ENCODE data around the gene BRPF3. TPM values are rescaled to one million over a fixed set of nuclear protein-coding genes. Genes with fewer than 3 reads are reported as not detected.

The BRPF3 gene
- 7.8 and 13.6 TPM in 2 replicates for total RNA-seq

GRCh38 chr6:36196113-36196879 is at the start of gene BRPF3:
BRPF3 (plus strand) TSS chr6:36196744; CDS start chr6:36200323, 3,579 bp downstream.

GRCh38 chr6:36269834-36270705 is 73.5 kb downstream of the BRPF3 start, which contains the start of gene PNPLA1:
PNPLA1 (plus strand) TSS chr6:36270060; CDS start chr6:36270460, 400 bp downstream.

Other genes with a start within 250 kb of the BRPF3 start
- not detected in 2 replicates for gene SLC26A8, start 172.1 kb upstream of the BRPF3 start, total RNA-seq
- gene MAPK14, start 168.9 kb upstream of the BRPF3 start, total RNA-seq: 38.9 and 53.9 TPM in 2 replicates
- gene MAPK13, start 66.2 kb upstream of the BRPF3 start, total RNA-seq: 17.9 TPM in 2 replicates
- not detected in 2 replicates for gene PNPLA1, start 73.3 kb downstream of the BRPF3 start, total RNA-seq
- gene BNIP5, start 140.1 kb downstream of the BRPF3 start, total RNA-seq: not detected in 2 replicates
- gene ETV7, start 190.9 kb downstream of the BRPF3 start, total RNA-seq: 0.18 TPM in 1 of 2 replicates, not detected in the other
- gene PXT1, start 246.1 kb downstream of the BRPF3 start, total RNA-seq: not detected in 2 replicates
- gene KCTD20, start 246.3 kb downstream of the BRPF3 start, total RNA-seq: 42.7 and 44.3 TPM in 2 replicates

Measured in myometrial cell (primary cell).